Measurements from ENCODE around the gene PTRHD1.

The PTRHD1 gene

DNA sequence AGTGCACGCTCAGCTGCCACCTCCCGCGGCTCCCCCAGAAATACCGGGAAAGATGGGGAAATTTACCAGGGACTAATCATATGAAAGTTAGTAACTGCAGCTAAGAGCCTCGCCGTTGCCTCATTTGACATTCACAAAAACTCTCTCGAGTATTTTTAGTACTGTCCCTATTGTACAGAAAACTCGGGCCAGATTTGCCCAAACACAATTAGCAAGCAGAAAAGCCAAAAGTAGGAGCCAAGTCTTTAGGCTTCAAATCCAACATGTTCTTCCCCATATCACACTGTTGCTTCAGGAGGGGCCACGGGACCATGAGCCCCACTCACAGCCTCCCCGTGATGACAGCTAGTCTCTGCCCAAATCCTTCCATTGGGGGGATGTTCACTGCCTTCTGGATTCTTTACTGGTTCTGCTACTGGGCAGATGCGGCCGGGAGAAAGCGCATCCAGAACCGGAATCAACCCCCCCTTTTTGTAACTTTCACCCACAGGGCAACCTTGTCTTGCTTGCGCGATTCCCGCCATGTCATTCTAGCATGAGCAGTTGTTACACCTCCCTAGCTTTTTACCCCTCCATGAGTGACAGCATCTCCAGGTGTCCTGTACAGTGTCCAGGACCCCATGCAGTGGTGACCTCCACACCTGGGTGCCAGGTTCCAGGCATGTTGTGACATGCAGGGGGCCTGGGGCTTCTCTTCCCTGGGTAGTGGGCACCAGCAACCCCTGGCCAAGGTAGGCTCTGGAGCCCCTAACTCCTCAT is 35.2 kb upstream of the PTRHD1 start:
- no peak for DNase-seq

DNA sequence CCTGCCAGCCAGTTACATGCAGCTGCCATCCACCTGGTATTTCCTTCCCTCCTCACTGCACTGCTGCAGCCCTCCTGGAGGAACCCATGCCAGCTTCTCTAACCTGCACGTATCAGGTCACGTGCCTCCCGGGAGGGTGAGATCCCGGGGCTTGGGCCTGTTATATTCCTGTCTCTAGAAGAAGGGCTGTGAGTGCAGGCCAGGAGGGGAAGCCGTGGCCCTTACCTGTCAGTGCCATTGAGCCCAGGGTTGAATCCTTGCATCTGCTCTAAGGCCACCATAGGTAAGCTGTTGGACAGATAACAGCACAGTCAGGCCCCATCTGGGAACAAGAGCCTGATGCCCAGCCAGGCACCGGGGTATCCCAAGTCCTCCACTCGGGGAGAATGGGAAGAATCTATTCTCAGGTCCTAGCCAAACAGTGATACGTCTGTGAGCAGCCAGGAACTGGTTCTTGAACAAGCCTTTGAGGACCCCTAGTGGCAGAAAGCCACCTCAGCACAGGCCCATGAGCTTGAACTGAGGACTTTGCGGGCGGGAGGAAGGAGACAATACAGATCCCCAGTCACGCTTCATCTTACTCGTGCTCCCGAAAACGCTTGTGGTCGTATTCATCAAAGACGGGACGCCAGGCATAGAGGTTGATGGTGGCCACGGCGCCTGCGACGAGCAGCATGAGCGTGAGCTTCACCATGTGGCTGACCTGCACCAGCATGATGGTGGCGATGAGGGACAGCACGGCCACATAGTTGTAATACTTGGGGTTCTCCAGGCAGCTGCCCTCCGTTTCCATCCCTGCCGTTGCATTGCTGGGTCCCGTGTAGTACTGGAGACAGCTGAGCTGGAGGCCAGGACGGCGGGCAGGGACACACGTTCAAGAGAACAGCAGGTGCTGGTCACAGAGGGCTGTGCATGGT is 34.4 kb upstream of the PTRHD1 start:
- no peak for DNase-seq

DNA sequence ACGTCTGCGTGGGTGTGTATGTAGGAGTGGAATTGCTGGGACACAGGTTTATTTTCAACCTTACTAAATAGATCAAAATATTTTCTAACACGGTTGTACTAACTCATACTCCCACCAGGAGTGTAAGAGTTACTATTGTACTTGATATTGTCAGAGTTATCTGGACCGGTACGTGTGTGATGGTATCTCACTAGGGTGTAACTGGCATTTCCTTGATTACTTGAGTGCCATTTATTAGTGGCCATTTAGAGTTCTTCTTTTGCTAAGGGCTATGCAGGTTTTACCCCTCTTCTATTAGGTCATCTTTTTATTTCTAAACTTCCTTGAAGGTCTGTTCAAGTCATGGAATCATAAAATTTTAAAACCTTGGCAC is 33.6 kb upstream of the PTRHD1 start:
- no peak for DNase-seq

DNA sequence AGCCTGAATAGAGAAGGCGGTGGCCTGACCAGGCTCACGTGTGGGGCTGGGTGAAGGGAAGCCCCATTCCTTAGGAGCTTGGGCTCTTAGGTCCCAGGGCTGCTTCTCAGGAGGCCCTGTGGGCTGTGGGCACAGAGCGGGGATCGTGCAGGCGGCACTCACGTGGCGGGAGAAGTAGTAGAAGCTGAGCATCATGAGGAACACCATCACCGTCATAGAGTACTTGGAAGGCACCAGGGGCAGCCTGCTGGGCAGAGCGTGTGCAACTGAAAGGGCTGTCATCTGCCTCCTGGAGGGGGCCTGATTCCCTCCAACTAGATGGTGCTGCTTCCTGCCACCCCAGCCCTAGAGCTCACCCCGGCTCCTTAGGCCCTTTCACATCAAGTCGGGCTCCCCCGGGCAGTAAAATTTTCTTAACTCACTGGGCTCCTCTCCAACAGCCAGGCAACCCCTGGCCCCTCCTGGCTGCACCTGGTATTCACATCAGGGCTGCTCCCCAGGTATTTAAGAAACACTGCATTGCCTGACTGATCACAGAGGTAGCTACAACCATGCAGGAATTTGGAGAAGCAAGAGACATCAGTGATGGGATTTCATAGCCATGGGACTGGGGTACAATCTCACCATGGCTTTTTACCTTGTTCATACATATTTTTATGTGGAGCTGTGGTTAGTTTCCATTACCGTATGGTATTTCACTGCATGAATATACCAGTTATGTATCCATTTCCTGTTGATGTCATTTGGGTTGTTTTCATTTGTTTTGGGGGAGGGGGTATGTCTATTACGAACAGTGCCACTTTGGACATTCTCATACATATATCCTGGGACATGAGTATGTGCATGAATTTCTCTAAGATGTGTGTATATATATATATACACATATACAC is 32.9 kb upstream of the PTRHD1 start:
- DNase-seq, result no peak

DNA sequence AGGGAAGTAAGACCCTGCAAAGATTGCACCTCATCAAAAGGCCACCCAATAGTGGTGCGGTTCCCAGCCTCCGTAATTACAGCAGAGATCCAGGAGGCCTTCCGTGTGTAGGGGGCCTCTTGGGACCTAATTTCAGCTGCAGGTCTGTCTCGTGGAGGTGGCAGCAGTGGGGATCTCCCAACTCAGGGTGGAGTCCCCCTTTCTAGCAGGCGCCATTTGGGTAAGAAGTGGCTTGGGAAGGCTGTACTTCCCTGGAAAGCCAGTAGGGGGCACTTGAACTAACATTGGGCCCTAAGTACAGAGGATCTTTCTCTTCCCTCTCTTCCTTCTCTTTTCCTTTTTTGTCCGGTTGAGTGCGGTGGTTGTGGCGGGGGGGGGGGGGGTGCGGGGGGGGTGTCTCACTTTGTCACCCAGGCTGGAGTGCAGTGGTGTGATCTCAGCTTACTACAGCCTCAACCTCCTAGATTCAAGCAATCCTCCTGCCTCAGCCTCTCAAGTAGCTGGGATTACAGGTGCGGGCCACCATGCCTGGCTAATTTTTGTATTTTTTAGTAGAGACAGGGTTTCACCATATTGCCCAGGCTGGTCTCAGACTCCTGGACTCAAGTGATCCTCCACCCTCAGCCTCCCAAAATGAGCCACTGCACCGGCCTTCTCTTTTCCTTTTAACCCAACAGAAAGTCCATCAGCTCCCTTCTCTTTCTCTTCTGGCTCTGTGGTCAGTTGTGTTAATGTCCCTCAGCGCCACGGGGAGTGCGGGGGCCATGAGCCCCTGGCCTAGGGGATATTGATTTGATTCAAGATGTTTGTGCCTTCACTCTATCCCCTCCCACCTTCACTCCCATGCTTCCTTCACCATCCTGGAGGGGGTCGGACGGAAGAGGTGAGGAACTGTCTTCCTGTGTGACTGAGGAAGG is 32.0 kb upstream of the PTRHD1 start:
- DNase-seq, result no peak

DNA sequence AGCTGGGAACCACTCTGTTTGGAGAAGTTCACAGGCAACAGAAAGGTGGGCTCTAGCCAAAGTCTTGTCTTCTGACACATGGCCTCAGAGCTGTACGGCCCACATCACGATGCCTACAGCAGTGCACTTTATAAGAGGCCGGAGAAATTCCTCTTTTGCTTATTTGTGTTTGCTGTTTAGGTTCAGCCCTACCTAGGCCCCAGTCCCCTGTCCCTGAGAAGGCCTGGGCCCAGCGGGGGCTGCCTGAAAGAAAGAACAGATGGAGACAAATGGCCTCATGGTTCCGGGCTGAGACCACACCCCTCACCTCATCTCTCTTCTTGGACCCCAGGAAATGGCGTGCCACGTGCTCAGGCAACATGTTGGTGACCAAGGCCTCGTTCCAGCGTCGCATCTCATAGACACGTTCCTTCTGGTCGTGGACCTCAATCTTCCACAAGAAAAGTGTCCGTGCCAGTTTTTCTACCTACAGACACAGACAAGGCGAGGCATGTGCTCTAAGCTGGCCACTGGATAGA is 30.9 kb upstream of the PTRHD1 start:
- DNase-seq, result no peak

DNA sequence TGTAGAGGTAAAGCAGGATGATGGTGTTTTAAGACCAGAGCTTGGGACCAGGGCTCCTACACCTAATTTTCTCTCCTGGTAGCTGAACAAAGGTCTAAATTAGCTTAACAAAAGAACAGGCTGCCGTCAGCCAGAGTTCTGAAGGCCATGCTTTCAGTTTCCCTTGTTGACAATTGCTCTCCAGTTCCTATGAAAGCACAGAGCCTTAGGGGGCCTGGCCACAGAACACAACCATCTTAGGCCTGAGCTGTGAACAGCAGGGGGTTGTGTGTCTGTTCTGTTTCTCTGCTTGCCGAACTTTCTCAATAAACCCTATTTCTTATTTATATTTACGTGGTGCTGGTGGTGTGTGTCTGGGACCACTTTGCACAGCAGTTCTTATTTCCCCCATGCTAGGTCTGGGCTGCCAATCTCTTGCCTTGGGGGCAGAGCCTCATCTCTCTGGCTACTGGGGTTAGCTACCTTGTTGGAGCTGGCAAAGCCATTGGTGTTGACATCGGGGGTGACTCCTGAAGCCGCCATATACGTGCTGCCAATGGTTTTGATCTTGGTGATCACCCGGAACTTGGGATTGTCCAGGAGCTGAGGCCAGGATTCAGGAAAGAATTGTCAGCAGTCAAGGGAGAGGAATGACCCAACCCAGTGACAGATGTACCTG is 29.0 kb upstream of the PTRHD1 start:
- DNase-seq, result no peak

DNA sequence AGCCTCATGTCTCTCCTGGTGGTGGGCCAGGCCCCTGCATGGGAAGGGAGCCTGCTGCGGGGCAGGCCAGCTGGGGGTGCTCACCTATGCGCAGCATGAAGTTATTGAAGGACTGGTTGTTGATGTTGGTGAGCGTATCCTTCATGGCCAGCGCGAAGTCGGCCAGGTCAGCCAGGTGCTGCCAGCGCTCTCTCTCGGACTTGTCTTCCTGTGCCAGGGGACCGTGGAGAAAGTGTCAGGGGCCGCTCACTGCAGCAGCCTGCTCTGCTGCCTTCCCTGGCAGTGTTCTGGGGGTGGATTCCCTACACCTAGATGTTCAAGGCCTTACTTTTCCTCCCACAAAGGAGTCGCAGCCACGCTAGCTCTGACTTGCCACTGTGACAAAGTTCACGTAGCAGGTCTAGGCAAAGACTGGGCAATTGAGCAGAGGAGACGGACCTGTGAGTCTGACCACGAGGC is 28.3 kb upstream of the PTRHD1 start:
- DNase-seq, result no peak

DNA sequence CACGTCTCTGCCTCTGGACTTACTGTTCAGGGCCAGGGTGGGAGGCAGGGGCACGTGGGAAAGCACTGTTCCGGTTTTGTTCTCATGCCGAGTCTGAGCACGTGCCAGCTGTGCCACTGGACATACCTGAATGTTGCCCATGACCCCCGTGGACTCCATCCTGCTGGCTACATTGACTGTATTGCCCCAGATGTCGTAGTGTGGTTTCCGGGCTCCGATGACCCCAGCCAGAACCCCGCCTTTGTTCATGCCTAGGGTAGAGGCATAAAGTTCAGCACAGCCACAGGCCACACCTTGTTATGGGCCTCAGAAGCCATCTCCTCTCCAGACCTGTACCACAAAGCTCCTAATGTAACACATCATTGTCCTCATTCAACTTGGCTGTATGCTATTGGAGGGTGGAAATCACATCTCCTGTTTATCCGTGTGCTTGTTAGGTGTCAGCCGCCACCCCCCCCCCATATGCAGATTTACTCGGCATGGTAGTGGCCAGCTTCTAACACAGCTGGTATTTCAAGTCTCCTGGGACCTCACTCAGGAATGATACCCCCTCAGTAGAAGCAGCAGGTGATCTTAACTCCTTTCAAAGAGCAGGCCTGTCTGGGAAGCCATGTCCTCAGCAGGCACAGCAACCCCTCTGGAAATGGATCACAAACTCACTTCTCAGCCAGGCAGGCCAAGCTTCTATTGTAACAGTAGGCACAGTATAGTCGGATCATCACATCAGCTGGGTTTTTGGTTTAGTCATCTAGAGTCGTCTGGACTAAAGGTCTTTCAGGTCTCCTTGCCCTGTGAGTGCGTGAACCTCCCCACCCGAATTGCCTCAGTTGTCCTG is 27.6 kb upstream of the PTRHD1 start:
- DNase-seq, result no peak

DNA sequence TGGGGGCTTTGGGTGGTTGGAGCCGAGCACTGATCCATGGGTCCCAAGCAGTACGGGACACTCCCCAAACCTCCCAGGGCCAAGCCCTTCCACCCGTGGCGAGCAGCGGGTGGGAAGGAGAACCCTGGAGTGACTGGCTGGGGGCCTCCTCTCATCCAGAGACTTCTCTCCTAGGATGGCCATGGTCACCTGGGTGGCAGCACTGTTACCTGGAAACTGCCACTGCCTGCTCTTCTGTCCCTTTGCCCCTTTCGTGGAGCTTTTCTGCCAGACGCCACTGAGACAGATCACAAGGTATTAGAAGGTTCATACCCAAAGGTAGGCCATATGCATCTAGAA is 27.0 kb upstream of the PTRHD1 start:
- no peak for DNase-seq

DNA sequence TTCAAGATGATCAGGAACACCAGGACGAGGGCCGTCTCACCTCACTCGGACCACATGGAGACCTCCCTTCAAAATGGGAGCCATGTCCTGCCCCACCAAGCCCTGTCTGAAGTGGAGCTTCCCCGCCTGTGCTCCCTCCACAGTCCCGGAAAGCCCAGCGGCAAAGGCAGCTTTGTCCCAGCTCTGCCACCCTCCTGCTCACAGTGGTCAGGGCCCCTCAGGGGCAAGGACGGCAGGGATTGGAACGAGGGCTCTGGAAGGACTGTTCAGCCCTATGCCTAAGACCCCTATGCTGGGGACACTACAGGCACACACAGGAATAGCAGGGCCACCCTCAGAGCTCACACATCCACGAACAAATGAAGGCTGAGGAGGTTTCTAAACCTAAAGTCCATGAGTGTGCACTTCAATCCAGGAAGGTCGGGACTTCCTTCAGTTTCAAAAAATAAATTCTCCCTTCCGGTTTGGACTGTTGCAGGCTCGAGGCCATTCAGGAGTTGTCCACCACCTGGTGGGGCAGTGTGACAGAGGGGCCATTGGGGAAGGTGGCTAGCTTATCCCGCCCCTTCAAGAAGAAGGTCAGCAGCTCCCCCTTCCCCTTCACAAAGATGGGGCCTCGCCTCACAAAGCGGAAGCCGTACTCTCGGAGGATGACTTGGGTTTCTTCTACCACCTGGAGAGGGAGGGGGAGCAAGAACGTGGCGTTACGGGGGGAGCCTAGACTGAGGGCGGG is 26.4 kb upstream of the PTRHD1 start:
- no peak for DNase-seq

DNA sequence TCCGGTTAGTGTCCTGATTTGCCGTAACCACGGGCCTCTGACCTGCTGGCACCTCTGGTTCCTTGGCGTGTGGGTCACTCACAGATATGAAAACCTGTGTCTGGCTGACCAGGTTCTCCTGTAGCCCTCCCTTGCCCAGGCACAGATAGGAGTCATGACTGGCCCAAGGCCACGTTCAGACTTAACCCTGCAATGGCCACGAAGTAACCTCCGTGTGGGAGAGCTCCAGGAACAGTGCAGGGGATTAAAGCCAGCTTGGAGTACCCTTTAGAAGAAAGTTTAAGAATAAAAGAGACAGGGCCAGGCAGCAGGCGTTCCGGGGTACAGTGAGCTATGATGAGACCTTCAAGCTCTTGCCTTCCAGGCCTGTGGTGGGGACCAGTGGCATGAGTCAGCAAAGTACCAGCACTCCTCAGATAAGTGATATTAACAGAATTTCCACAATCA is 25.6 kb upstream of the PTRHD1 start:
- DNase-seq, result no peak

DNA sequence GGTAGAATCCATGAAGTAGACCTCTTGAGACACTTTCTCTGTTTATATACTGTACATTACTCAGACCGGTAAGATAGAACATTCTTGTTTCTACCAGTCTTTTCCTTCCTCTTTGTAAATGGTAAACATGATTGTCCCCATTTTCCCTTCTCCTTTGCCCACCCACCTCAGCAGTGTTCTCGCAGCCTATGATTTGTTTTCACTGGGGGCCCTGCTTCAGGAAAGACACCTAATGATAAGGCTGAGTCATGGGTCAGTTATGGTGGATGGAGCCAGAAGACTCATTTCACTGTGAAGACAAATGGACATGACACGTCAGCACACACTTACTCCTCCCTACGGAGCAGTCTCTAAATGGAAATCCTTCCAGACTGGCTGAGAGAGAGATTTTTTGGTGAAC is 23.7 kb upstream of the PTRHD1 start:
- no peak for DNase-seq

DNA sequence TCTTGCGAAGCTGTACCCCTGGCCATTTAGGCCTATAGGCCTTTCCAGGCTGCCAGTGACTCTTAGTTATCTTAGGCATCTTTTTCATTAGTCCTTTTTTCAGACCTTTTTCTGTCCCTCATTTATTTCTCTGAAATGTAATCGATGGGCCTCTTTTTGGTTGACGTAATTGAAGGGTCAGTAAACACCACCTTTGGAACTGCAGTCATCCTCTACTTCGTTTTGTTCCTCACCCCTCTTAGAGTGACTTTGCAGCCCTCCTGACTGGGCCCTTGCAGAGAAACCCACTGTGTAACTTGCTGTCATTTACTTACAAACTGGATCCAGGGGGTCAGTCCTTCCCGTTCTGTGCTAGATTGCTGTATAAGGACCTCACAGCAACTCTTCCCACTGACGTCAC is 23.2 kb upstream of the PTRHD1 start:
- no peak for DNase-seq

DNA sequence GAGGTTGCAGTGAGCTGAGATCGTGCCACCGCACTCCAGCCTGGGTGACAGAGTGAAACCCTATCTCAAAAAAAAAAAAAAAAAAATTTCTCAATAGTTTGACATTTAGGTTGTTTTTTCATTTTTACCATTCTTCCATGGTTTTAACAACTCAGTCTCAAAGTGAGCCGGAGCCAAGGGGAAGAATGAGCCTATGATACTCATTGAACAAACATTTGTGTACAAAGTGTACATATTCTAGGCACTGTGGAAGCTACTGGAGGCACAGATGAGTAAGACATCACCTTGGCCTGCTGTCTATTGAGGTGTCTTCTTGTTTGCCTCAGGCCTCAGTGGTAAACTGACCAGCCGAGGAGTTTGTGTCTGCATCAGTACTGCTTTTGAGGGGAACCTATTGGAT is 22.0 kb upstream of the PTRHD1 start:
- DNase-seq, result no peak

DNA sequence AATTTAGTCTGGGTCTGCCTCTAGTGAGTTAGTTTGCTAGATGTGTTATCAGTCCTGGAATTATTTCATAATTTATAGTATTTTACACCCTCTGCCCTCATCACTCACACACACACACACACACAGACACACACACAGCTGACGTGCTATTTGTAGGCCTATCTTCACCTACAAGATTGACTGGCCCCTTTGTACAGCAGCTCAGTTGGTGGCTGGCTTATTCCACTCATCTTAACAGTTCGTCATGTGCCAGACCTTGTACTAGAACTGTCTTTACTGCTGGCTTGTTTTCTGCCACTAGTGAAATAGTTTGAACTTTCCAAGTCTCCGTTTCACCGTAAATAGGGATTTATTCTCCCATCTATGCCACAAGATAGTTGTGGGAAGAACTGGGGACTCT is 21.3 kb upstream of the PTRHD1 start:
- no peak for DNase-seq

DNA sequence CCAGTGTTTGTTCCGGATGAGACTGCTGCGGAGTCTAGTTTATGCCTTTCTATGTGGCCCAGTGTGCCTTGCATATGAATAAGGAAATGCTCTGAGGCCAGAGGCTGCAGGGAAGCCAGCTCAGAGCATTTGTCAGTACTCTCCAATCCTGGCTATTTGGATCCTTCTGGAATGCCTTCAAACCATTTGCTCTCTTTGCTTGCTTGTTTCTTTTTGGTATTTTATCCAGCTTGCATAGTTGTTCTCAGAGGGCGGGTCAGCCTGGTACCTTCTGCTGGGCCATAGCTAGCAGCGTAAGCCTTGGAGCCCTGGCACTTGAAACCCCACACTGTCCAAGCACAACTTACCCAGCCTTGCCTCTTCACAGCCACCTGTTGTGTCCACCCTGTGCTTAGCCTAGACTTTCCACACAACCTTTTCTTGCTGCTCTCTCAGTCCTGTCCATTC is 20.5 kb upstream of the PTRHD1 start:
- DNase-seq, result no peak

DNA sequence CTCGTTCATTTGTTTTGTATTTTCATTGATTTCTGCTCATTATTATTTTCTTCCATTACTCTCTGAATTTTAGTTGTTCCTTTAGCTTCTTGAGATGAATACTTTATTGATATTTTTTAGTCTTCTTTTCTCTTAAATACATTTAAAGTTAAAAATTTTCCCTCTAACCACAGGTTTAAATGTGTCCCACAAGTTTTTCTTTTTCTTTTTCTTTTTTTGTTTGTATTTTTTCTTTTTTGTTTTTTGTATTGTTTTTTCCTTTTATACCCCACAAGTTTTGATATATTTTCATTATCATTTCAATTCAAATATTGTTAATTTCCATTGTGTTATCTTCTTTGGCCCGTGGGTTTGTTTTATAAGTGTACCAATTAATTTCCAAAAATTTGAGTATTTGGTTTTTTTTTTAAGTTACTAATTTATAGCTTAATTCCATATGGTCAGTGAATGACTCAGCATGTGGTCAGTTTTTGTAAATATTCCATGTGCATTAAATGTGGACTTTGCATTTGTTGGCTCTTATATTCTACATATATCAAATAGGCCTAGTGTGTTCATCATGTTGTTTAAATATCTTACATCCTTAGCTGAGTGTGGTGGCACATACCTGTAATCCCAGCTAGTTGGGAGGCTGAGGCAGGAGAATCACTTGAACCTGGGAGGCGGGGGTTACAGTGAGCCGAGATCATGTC is 16.3 kb upstream of the PTRHD1 start:
- no peak for DNase-seq

DNA sequence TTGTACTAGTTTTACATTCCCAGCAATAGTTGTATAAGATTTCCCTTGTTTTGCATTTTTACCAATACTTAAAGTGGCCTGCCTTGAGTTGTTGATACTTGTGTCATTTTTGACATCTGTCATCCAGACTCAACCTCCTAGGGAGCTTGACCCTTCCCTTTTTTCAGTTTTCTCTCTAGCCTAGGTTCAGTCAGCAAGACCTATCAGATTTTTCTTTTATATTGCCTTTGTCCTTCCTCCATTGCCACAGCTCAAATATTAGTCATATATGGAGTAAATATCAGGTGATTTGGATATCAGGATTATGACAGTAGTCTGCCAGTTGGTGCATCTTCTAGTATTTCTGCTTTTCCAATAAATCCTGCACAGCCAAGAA is 13.5 kb upstream of the PTRHD1 start:
- DNase-seq, result no peak

Data from cortex of kidney (tissue), 1 donor.